Sciatic nerve (tissue), 2 donors: ENCODE data around the gene FXYD1. TPM values are rescaled to one million over a fixed set of nuclear protein-coding genes. Genes with fewer than 3 reads are reported as not detected.
"Not testable (repeated sequence)": the region's sequence is repeated elsewhere in the genome, so short reads cannot be mapped to it uniquely, and the experiment has no call there.

ENCODE experiments used
- ATAC-seq: fragments of 200-7000 bp; cut with Tn5 transposase; one replicate; pipeline ENCODE4 v1.9.1; 2020; ENCODE audit warnings: mild to moderate bottlenecking, moderate library complexity
- DNase-seq: peaks from one replicate; pipeline ENCODE4 v3.0.0-alpha.2; 2020; ENCODE audit warnings: low spot score
- intact Hi-C: fragments of 100-400 bp; cut with DNase I; formaldehyde crosslinking; loops from one replicate; pipeline ENCODE4 v1.14.2; 2022
- total RNA-seq: library from RNA; stranded (reverse); fragmentation: NEBNext Ultra II Directional; extraction: Animal tissue kit (Norgen Biotek cat#: 25700); gene quantifications from one replicate; pipeline ENCODE4 v1.2.1, GENCODE V29; 2021
- donor health status: DM: no; HTN: no; CAD: no.
- donor health status: DM: no; HTN: no; CAD: no.

Gene FXYD1
- total RNA-seq, 1 donor from 2014 or later, result 460 TPM

GRCh38 chr19:35122687-35123551, 15.7 kb upstream of the FXYD1 start:
- intact Hi-C loops, result no loop called here
- no peak for ATAC-seq
- no peak for DNase-seq

- intact Hi-C loops, result no loop called here
- ATAC-seq (peak; percentile 43), DNase-seq (peak; percentile 86)
These were observed 15.1 kb upstream of the FXYD1 start for GRCh38 chr19:35123573-35123972.

GRCh38 chr19:35124098-35125060, 14.2 kb upstream of the FXYD1 start:
- DNase-seq, result peak; percentile 98
- ATAC-seq, result peak; percentile 93
- intact Hi-C loops, result no loop called here

GRCh38 chr19:35125270-35125717, 13.3 kb upstream of the FXYD1 start:
- no peak for DNase-seq
- intact Hi-C loops, result no loop called here
- ATAC-seq, result no peak

GRCh38 chr19:35125749-35126623, 12.6 kb upstream of the FXYD1 start:
- no peak for DNase-seq
- ATAC-seq, result no peak

GRCh38 chr19:35126624-35126959, 12.0 kb upstream of the FXYD1 start:
- intact Hi-C loops, result no loop called here

More at GRCh38 chr19:35125749-35126623, 12.6 kb upstream of the FXYD1 start:
- intact Hi-C loops, result no loop called here

GRCh38 chr19:35127871-35128270, 10.8 kb upstream of the FXYD1 start:
- DNase-seq (no peak), ATAC-seq (no peak)
- intact Hi-C loops, result no loop called here

More at GRCh38 chr19:35126624-35126959, 12.0 kb upstream of the FXYD1 start:
- DNase-seq (no peak), ATAC-seq (no peak)

- intact Hi-C loops, result no loop called here
- ATAC-seq (no peak), DNase-seq (no peak)
These were observed 10.1 kb upstream of the FXYD1 start for GRCh38 chr19:35128398-35129057.

- DNase-seq, ATAC-seq, intact Hi-C loops: not testable (repeated sequence)
These were observed 8.8 kb upstream of the FXYD1 start for GRCh38 chr19:35129724-35130274.

- ATAC-seq, result no peak
- intact Hi-C loops, result no loop called here
- no peak for DNase-seq
These were observed 7.6 kb upstream of the FXYD1 start for GRCh38 chr19:35130761-35131720.

- no peak for ATAC-seq
- intact Hi-C loops, result no loop called here
- DNase-seq, result no peak
These were observed 6.4 kb upstream of the FXYD1 start for GRCh38 chr19:35132254-35132653.

- DNase-seq, result no peak
- intact Hi-C loops, result no loop called here
- no peak for ATAC-seq
These were observed 4.8 kb upstream of the FXYD1 start for GRCh38 chr19:35133826-35134225.

GRCh38 chr19:35134601-35135242, 3.9 kb upstream of the FXYD1 start, which contains the start of gene LGI4:
Gene LGI4 (minus strand): TSS chr19:35135059. CDS start chr19:35134680, 379 bp downstream.
- intact Hi-C loops, result no loop called here
- peak; percentile 2 for ATAC-seq
- DNase-seq, result no peak

- intact Hi-C loops, result no loop called here
- peak; percentile 64 for ATAC-seq
- DNase-seq, result peak; percentile 95
These were observed 3.2 kb upstream of the FXYD1 start for GRCh38 chr19:35135389-35135909.

- no peak for DNase-seq
- no peak for ATAC-seq
- intact Hi-C loops, result no loop called here
These were observed 2.4 kb upstream of the FXYD1 start for GRCh38 chr19:35136231-35136630.
